IMR-90 (cell line): ENCODE results near the gene GNL3. TPM values are rescaled to one million over a fixed set of nuclear protein-coding genes. Genes with fewer than 3 reads are reported as not detected.

ENCODE experiments used
- ATAC-seq: fragments of 200-7000 bp; cut with Tn5 transposase; 2 replicates; pipeline ENCODE4 v1.9.1; 2020; ENCODE audit warnings: low read depth, mild to moderate bottlenecking, moderate library complexity
- BruUV-seq: library from RNA; stranded (reverse); fragments of 400-500 nt; replicated peaks from 2 replicates; lab custom pipeline; 2021; lab: Mats Ljungman, UMichigan
- CTCF ChIA-PET: fragments of 300-600 bp; formaldehyde crosslinking; extraction: SDS; loops from one replicate; lab custom pipeline; 2021; ENCODE audit warnings: antibody characterized with exemption; lab: Yijun Ruan, JAX
- POLR2A ChIA-PET: fragments of 300-600 bp; sonication (Branson Sonifier 250); formaldehyde crosslinking; loops from one replicate; lab custom pipeline; 2022; ENCODE audit warnings: antibody characterized with exemption; ENCODE audit not compliant: unreplicated experiment; lab: Charles Lee
- DNase-seq: peaks from one replicate; pipeline ENCODE4 v3.0.0; 2013
- H2AFZ ChIP-seq: replicated peaks from 2 replicates; pipeline ENCODE3; 2013; ENCODE audit warnings: low read length, mild to moderate bottlenecking; ENCODE audit not compliant: poor library complexity
- H2AK5ac ChIP-seq: 2 replicates; pipeline ENCODE4 v1.6.1; 2013; ENCODE audit warnings: low read depth, low read length, inconsistent platforms
- H2AK9ac ChIP-seq: replicated peaks from 2 replicates; pipeline ENCODE3; 2013; ENCODE audit warnings: mild to moderate bottlenecking, low read depth, low read length, moderate library complexity; ENCODE audit not compliant: poor library complexity
- H2BK120ac ChIP-seq: 2 replicates; pipeline ENCODE4 v1.6.1; 2013; ENCODE audit warnings: low read depth, low read length, inconsistent platforms
- H2BK15ac ChIP-seq: 3 replicates; pipeline ENCODE4 v1.6.1; 2013; ENCODE audit warnings: low read depth, low read length, inconsistent platforms
- H2BK20ac ChIP-seq: 2 replicates; pipeline ENCODE4 v1.6.1; 2013; ENCODE audit warnings: low read depth, mild to moderate bottlenecking, inconsistent platforms, low read length, moderate library complexity
- H2BK5ac ChIP-seq: 2 replicates; pipeline ENCODE4 v1.6.1; 2013; ENCODE audit warnings: mild to moderate bottlenecking, low read depth, low read length, inconsistent platforms; ENCODE audit not compliant: poor library complexity, severe bottlenecking
- H3K14ac ChIP-seq: replicated peaks from 2 replicates; pipeline ENCODE4 v1.6.1; 2013; ENCODE audit warnings: low read depth, low read length, inconsistent platforms
- H3K18ac ChIP-seq: 2 replicates; pipeline ENCODE4 v1.6.1; 2013; ENCODE audit warnings: low read depth, low read length, control low read depth
- H3K23ac ChIP-seq: 2 replicates; pipeline ENCODE4 v1.6.1; 2013; ENCODE audit warnings: low read depth, low read length, inconsistent platforms
- H3K27ac ChIP-seq: 2 replicates; pipeline ENCODE4 v1.5.1; 2013; ENCODE audit warnings: mild to moderate bottlenecking, control low read depth, low read length; ENCODE audit not compliant: insufficient read depth
- H3K27me3 ChIP-seq: 2 replicates; pipeline ENCODE4 v1.6.1; 2013; ENCODE audit warnings: low read length; ENCODE audit not compliant: control insufficient read depth, insufficient read depth
- H3K36me3 ChIP-seq: 2 replicates; pipeline ENCODE4 v1.6.1; 2013; ENCODE audit warnings: low read length, mixed read lengths; ENCODE audit not compliant: control insufficient read depth, insufficient read depth
- H3K4ac ChIP-seq: 2 replicates; pipeline ENCODE4 v1.6.1; 2013; ENCODE audit warnings: low read depth, low read length, inconsistent platforms
- H3K4me1 ChIP-seq: 2 replicates; pipeline ENCODE4 v1.6.1; 2013; ENCODE audit warnings: low read length, mixed read lengths; ENCODE audit not compliant: control insufficient read depth, insufficient read depth
- H3K4me2 ChIP-seq: 2 replicates; pipeline ENCODE4 v1.6.1; 2013; ENCODE audit warnings: low read depth, mild to moderate bottlenecking, control low read depth, low read length, moderate library complexity
- H3K4me3 ChIP-seq: 2 replicates; pipeline ENCODE4 v1.5.1; 2013; ENCODE audit warnings: low read depth, mild to moderate bottlenecking, control low read depth, low read length, moderate library complexity; ENCODE audit not compliant: insufficient read depth
- H3K56ac ChIP-seq: 2 replicates; pipeline ENCODE4 v1.6.1; 2013; ENCODE audit warnings: low read length, inconsistent platforms; ENCODE audit not compliant: insufficient read depth; ENCODE audit errors: extremely low read depth
- H3K79me1 ChIP-seq, 2 experiments: 2 replicates each; pipeline ENCODE4 v1.6.1; 2013; ENCODE audit warnings: low read length in 2 of 2, inconsistent platforms in 1 of 2, low read depth in 1 of 2
- H3K9ac ChIP-seq: 2 replicates; pipeline ENCODE4 v1.6.1; 2013; ENCODE audit warnings: low read depth, low read length, control low read depth
- H3K9me1 ChIP-seq: 2 replicates; pipeline ENCODE4 v1.6.1; 2013; ENCODE audit warnings: low read length, inconsistent platforms; ENCODE audit not compliant: insufficient read depth
- H3K9me3 ChIP-seq: 2 replicates; pipeline ENCODE4 v1.6.1; 2013; ENCODE audit warnings: low read length; ENCODE audit not compliant: control insufficient read depth, insufficient read depth
- H4K20me1 ChIP-seq: 2 replicates; pipeline ENCODE4 v1.6.1; 2013; ENCODE audit warnings: low read length, inconsistent platforms; ENCODE audit not compliant: insufficient read depth
- H4K5ac ChIP-seq: 2 replicates; pipeline ENCODE4 v1.6.1; 2013; ENCODE audit warnings: mild to moderate bottlenecking, low read depth, low read length, control low read depth
- H4K8ac ChIP-seq, 2 experiments: 2 replicates each; pipeline ENCODE4 v1.6.1; 2013; ENCODE audit warnings: low read depth in 2 of 2, low read length in 2 of 2, control low read depth in 1 of 2, inconsistent platforms in 1 of 2
- H4K91ac ChIP-seq: 2 replicates; pipeline ENCODE4 v1.6.1; 2013; ENCODE audit warnings: low read depth, low read length, inconsistent platforms; ENCODE audit not compliant: insufficient read depth
- BHLHE40 ChIP-seq: fragments of 150-350 bp; IDR thresholded peaks from 2 replicates; pipeline ENCODE4 v1.6.1; 2016; ENCODE audit warnings: mild to moderate bottlenecking, low read depth, low read length
- CEBPB ChIP-seq: IDR thresholded peaks from 2 replicates; pipeline ENCODE4 v1.6.1; 2012; ENCODE audit warnings: low read depth, low read length, improper control_type of control experiment
- CHD1 ChIP-seq: IDR thresholded peaks from 2 replicates; pipeline ENCODE4 v1.6.1; 2012; ENCODE audit warnings: low read depth, low read length, improper control_type of control experiment
- CTCF ChIP-seq: conservative IDR thresholded peaks from 2 replicates; pipeline ENCODE4 v1.5.1; 2012; ENCODE audit warnings: mild to moderate bottlenecking, low read depth, low read length, improper control_type of control experiment
- ELK1 ChIP-seq: fragments of 150-350 bp; IDR thresholded peaks from 2 replicates; pipeline ENCODE4 v1.6.1; 2016; ENCODE audit warnings: low read depth, mild to moderate bottlenecking, low read length, moderate library complexity, borderline replicate concordance
- FOS ChIP-seq: fragments of 150-350 bp; IDR thresholded peaks from 2 replicates; pipeline ENCODE4 v1.6.1; 2016; ENCODE audit warnings: low read depth, low read length
- MAFK ChIP-seq: IDR thresholded peaks from 2 replicates; pipeline ENCODE4 v1.6.1; 2012; ENCODE audit warnings: low read depth, low read length, improper control_type of control experiment
- MAZ ChIP-seq: IDR thresholded peaks from 2 replicates; pipeline ENCODE4 v1.6.1; 2012; ENCODE audit warnings: low read depth, mild to moderate bottlenecking, low read length, improper control_type of control experiment, moderate library complexity, borderline replicate concordance
- MXI1 ChIP-seq: IDR thresholded peaks from 2 replicates; pipeline ENCODE4 v1.6.1; 2012; ENCODE audit warnings: low read depth, mild to moderate bottlenecking, low read length, moderate library complexity, borderline replicate concordance
- NFE2L2 ChIP-seq: fragments of 150-350 bp; IDR thresholded peaks from 2 replicates; pipeline ENCODE4 v1.6.1; 2016; ENCODE audit warnings: low read depth, mild to moderate bottlenecking, low read length
- POLR2A ChIP-seq: IDR thresholded peaks from 2 replicates; pipeline ENCODE4 v1.6.1; 2012; ENCODE audit warnings: mild to moderate bottlenecking, low read depth, low read length
- RAD21 ChIP-seq: IDR thresholded peaks from 2 replicates; pipeline ENCODE4 v1.6.1; 2012; ENCODE audit warnings: low read length, improper control_type of control experiment
- RCOR1 ChIP-seq: IDR thresholded peaks from 2 replicates; pipeline ENCODE4 v1.6.1; 2012; ENCODE audit warnings: mild to moderate bottlenecking, low read length, improper control_type of control experiment; ENCODE audit not compliant: insufficient replicate concordance
- RFX5 ChIP-seq: IDR thresholded peaks from 2 replicates; pipeline ENCODE4 v1.8.0; 2012; ENCODE audit warnings: low read depth, mild to moderate bottlenecking, low read length, moderate library complexity
- SMC3 ChIP-seq: fragments of 150-350 bp; IDR thresholded peaks from 2 replicates; pipeline ENCODE4 v1.6.1; 2016; ENCODE audit warnings: low read depth, mild to moderate bottlenecking, antibody characterized with exemption, low read length, moderate library complexity
- USF2 ChIP-seq: fragments of 150-350 bp; IDR thresholded peaks from 2 replicates; pipeline ENCODE4 v1.6.1; 2017; ENCODE audit warnings: mild to moderate bottlenecking, antibody characterized with exemption, low read length, low read depth
- WGBS, 2 experiments: methylation state at CpG; one replicate each; pipeline versions ENCODE4 v1.1.5 to v1.1.7; 2013; ENCODE audit warnings: missing lambda C conversion rate in 2 of 2; ENCODE audit not compliant: insufficient read length in 1 of 2; ENCODE audit errors: extremely low coverage in 2 of 2; 5-methylcytosine and 5-hydroxymethylcytosine counted together
- dilution Hi-C: fragments of 300-500 bp; cut with HindIII; formaldehyde crosslinking; loops from one replicate; pipeline ENCODE4 v1.14.3; 2018; ENCODE audit warnings: low sequenced_read_pairs; ENCODE audit not compliant: unreplicated experiment
- in situ Hi-C: fragments of 300-500 bp; cut with MboI; formaldehyde crosslinking; loops from 3 replicates; pipeline ENCODE4 v1.14.3; 2019; ENCODE audit warnings: low sequenced_read_pairs, inconsistent platforms, mixed read lengths
- intact Hi-C: fragments of 100-400 bp; cut with micrococcal nuclease; formaldehyde crosslinking; loops from 2 replicates; pipeline ENCODE4 v1.10.0; 2022
- polyA plus RNA-seq, 3 experiments: library from polyadenylated mRNA; depleted of rRNA; stranded (reverse); fragments of >200 nt; gene quantifications; 2 replicates each; pipeline ENCODE4 v1.2.3, GENCODE V29; 2012; ENCODE audit warnings: low replicate concordance in 1 of 3
- total RNA-seq: library from RNA; depleted of rRNA; stranded (reverse); fragments of >200 nt; gene quantifications from 2 replicates; pipeline ENCODE4 v1.2.3, GENCODE V29; 2012

GNL3 gene
- total and polyA plus RNA-seq, 2 of the 4 experiments (the other 2 are of a cell fraction) = 66.0 to 90.4 TPM

GRCh38 chr3:52739730-52740129 is 53.9 kb downstream of the GNL3 start:
- no peak overlapping the region for H2AK5ac ChIP-seq
- ATAC-seq (no peak), DNase-seq (no peak)
- no peak overlapping the region for H3K4me3 ChIP-seq
- H2BK120ac ChIP-seq = no peak overlapping the region
- H4K20me1 ChIP-seq = no peaks in the 10 kb centered on the region
- H3K4ac ChIP-seq = no peak overlapping the region
- in situ Hi-C loops = loop anchor here (10.0 kb wide), 1 partner anchor 335 kb away; no protein-coding TSS in a partner anchor
- H3K9ac ChIP-seq = no peak overlapping the region
- no TSS peak for BruUV-seq
- no peak overlapping the region for H2AFZ ChIP-seq
- no peak for TF ChIP-seq USF2
- TF ChIP-seq CEBPB = no peak
- TF ChIP-seq FOS = no peak
- no peak for TF ChIP-seq CTCF
- no peak for TF ChIP-seq RCOR1
- TF ChIP-seq SMC3 = no peak
- no peak for TF ChIP-seq NFE2L2
- TF ChIP-seq RFX5 = no peak
- TF ChIP-seq BHLHE40 = no peak
- TF ChIP-seq MXI1 = no peak
- TF ChIP-seq ELK1 = no peak
- TF ChIP-seq MAFK = no peak
- no peak for TF ChIP-seq MAZ
- no peak for TF ChIP-seq POLR2A
- TF ChIP-seq CHD1 = no peak
- TF ChIP-seq RAD21 = no peak
- H3K36me3 ChIP-seq = peaks cover 22% of the 10 kb centered on the region
- H3K56ac ChIP-seq = no peak overlapping the region
- no peak overlapping the region for H3K23ac ChIP-seq
- WGBS, 2 experiments = 67% methylated on average over 1 of the region's 1 CpG; no CpG with 5 or more reads in 1 of the 2 experiments
- no peak overlapping the region for H2AK9ac ChIP-seq
- H3K18ac ChIP-seq = no peak overlapping the region
- intact Hi-C loops = loop anchor here (5.0 kb wide), 1 partner anchor 248 kb away; no protein-coding TSS in a partner anchor
- dilution Hi-C loops = no loop called here
- no peaks in the 10 kb centered on the region for H3K4me1 ChIP-seq
- H3K27me3 ChIP-seq = no peaks in the 10 kb centered on the region
- H3K9me3 ChIP-seq = no peaks in the 10 kb centered on the region
- H4K91ac ChIP-seq = no peak overlapping the region
- CTCF ChIA-PET = no interaction called here
- no peak overlapping the region for H4K8ac ChIP-seq
- no peak overlapping the region for H4K5ac ChIP-seq
- no peak overlapping the region for H3K27ac ChIP-seq
- no peak overlapping the region for H2BK5ac ChIP-seq
- H3K79me1 ChIP-seq = no peaks in the 10 kb centered on the region
- H2BK15ac ChIP-seq = no peak overlapping the region
- no peak overlapping the region for H3K4me2 ChIP-seq
- no peak overlapping the region for H2BK20ac ChIP-seq
- no peaks in the 10 kb centered on the region for H3K9me1 ChIP-seq
- POLR2A ChIA-PET = no interaction called here
- H3K14ac ChIP-seq = no peak overlapping the region
